SH-SY5Y (cell line): ENCODE data around the gene IQCC.

ENCODE experiments used
- GATA2 ChIP-seq: IDR thresholded peaks from 2 replicates; pipeline ENCODE4 v1.6.1; 2011; ENCODE audit warnings: mild to moderate bottlenecking, low read depth, low read length
- GATA3 ChIP-seq: IDR thresholded peaks from 2 replicates; pipeline ENCODE4 v1.6.1; 2011; ENCODE audit warnings: low read depth, mild to moderate bottlenecking, low read length, moderate library complexity

DNA sequence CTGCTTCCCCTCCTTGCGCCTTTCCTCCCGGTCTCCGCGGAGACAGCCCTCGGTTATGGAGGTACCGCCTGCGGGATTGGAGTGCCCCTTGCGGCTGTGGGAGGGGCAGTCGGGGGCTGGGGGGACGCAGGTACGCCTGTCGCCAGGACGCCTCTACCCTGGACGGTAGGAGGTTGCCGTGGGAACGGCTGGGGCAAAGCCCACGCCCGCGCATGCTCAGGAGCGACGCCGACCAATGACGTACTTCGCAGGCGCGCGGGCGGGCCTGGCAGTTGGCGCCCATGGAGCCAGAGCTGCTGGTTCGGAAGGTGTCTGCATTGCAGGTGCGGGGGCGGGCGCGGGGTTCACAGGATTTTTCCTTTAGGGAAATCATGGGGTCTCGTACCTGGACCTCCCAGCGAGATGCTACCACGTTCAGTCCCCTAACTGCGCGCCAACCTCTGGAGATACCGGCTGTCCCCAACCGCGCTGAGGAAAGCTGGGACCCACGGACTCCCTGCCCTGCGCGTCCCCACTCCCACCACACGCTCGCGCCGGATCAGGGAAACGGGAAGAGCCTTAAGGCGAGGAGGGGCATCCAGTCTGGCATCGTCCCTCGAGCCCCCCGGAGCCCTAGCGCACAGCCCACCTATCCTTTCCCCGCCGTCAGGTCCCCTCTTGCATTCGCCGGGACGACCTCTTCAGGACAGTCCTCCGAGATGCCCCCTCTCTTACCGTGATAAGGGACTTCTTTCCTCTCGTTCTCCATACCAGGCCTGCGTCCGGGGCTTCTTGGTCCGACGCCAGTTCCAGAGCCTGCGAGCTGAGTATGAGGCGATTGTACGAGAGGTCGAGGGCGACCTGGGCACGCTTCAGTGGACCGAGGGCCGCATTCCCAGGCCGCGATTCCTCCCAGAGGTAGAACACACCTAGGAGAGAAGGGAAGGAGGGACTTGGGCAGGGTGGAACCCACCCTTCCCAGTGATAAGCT, at the start of gene IQCC:
- no peak for TF ChIP-seq GATA2
- TF ChIP-seq GATA3, result no peak
